ENCODE measurements around the gene ASPM.
"Not testable (repeated sequence)": the region's sequence is repeated elsewhere in the genome, so short reads cannot be mapped to it uniquely, and the experiment has no call there.

The ASPM gene

DNA sequence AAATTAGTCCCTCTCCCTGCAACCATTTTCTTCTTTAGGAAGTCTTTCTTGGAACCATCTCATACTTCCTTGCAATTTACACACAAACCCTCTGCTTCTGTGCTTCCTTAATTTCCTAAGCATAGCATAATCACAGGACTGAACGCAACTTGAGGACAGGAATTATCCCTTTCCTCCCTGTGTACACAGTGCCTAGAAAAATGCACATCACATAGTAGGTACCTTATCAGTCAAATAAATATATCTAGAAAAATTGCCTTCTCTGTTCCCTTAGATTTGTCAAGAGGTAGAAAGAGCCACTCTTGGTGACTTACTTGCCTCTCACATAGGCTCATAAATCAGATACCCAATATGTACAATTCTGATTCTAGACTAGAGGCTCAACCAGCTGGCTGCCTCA is 4.9 kb downstream of the ASPM start:
- DNase-seq = no peak

DNA sequence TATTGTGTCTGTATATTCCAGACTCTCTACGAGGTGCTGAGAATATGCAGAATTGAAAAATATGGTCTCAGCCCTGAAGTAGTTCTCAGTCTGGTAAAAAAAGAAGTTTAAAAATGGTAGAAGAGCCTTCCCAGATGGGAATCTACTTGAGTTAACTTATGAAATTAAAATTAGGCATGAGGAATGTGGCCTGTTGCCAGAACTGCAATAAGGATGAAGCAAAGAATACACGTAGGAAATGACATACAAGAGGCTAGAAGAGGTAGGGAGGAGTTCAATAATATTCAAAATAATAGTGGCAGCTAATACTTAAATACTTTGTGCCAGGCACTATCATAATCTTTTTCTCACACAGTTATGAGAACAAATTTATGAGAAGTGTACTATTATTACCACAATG is 6.3 kb downstream of the ASPM start:
- DNase-seq = no peak

DNA sequence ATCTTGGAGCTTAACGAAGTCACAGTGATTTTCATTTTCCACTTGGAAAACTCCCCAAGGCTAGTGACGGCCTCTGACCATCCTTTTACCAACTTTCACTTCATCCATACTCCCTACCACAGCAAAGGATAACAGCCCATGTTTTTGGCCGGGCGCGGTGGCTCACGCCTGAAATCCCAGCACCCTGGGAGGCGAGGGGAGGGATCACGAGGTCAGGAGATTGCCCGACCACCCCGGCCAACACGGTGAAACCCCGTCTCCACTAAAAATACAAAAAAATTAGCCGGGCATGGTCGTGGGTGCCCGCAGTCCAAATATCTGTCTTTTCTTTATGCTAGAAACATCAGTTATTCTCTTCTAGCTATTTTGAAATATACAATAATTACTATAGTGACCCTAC is 7.3 kb downstream of the ASPM start:
- DNase-seq = no peak

DNA sequence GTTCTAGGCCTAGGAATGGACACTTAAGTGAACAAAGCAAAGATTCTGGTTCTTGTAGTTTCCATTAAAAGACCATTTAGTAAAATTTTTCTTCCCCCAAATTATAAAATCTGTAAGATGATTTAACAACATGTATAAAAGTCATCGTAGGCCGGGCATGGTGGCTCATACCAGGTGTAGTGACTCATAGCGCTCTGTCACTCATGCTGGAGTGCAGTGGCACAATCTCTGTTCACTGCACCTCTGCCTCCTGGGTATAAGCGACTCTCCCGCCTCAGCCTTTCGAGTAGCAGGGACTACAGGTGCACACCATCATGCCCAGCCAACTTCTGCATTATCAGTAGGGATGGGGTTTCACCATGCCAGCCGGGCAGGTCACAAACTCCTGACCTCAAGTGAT is 9.1 kb downstream of the ASPM start:
- no peak for DNase-seq

DNA sequence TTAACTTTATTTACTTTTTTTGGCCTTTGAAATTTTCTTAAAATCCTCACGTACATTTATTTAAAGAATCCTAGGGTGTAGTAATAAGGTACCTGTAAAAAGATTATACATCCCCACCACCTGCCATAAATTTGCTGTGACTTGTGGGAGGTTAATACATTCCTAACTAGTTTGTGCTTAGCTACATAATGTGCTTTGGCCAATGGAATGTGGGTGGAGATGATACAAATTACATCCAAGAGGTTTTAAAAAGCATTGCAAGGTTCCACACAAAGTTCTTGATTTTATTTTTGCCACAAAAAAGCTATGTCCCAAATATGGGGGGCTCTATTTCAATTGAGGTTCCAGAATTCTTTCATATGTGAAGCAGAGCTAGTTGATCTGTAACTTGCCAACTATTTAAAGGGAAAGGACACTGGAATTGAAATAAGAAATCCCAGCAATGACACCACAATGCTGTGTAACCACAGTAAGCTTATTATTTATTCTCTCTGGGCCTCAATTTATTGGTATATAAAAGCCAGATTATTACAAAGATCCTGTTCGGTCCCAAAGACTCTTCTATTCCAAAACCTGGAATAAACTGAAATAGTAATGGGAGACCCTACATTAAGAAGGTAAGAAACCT is 15.7 kb downstream of the ASPM start:
- no peak for DNase-seq

DNA sequence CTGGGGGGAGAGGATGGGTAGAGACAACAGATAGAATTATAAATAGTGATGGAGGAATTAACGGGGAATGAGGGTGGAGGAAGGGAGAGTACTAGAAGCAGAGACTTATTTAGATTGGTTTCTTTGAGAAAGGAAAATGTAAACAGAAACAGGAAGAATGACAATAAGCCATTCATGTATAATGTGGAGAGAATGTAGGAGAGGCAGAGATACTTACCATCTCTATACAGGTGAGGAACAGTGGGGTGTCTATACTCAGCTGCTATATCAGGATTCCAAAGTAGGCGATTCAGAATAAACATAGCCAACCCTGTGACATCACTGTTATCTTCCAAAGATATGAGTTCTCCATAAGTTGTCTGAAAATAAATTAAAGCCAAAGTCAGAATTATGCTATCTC is 16.8 kb downstream of the ASPM start:
- no peak for DNase-seq

DNA sequence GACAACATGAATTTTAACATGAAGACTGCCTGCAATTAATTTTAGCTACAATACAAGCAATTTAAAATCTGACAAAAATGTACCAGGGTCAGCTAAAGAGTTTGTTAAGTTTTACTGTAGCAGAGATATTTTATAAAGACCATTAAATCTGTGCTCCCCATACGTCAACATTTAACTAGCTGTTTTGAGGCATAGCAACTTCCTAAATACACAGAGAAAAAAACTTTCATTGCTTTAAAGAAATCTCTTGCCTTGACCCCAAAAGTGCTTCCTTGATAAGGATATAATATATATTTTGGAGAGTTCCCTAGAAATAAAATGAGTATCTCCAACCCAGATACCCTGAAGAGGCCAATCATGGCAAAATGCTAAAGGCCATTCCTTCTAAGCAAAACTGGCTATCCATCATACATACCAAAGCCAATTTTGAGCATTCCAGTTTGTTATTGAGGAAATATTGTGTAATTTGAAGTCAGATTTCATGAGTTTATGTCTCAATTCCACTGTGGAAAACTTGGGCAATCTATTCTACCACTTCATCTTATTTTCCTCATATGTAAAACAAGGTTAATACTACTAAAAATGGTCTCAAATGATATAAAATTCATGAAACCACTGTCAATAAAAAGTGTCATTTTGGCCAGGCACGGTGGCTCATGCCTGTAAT is 19.1 kb downstream of the ASPM start:
- DNase-seq = no peak

DNA sequence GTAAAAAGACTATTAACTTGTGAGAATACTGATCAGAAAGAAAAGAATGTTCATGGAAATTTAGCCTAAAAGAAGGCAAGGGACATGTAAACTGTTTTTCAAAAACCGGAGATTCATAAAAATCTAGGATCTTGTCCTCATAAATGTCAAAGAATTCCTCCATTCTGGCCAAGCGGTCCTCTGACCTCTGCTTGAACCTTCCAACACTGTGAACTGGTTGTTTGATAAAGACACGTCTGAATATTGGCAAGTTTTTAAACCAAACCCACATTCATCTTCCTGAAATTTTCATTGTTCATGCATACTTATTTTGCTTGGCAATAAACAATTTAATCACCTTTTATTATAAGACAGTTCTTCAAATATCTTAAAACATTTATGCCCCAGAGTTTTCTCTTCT is 19.8 kb downstream of the ASPM start:
- no peak for DNase-seq

DNA sequence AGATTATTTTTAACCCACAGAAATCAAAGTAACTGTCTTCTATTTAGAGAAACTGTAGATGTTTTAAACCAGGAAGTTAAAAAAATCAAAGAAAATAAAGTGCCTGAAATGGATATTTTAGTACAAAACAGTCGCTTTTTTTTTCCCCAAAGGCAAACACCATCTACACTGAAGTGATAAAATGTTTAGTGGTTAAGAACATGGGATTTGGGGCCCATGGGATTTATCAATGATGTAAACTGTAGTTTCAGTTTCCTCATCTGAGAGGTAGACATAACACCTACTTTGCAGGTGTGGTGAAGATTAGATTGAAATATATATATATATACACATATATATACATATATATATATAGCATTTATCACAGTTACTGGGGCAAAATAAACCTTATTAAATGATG is 22.1 kb downstream of the ASPM start:
- no peak for DNase-seq

DNA sequence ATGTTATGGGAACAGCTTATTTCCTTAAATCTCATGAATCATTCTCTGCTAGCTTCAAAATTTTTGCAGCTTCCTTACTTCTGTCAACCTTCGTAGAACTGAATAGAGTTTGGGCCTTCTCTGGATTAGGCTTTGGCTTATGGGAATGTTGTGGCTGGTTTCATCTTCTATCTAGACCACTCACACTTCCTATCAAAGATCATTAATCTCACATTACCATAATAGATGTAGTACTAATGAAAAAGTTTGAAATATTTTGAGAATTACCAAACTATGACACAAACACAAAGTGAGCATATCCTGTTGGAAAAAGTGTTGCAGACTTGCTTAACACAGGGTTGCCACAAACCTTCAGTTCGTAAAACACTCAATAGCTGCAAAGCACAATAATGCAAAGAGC is 30.3 kb downstream of the ASPM start:
- no peak for DNase-seq

DNA sequence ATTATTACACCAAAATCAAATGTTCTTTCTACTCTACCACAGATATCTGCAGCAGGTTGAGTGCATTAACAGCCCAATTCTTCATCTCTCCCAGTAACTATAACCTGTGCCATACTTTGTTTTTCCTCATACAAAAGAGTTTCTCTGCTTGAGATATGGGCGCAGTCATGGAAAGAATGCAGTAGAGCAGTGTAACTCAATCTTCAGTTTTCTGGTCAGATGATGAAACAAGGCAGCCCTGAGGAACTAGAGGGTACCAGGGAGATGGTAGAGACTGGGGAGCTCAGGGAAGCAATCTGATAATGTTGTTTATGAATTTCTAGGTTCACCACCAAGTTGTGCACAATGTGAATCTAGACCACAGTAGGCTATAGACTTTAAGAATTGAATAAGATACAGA is 39.6 kb downstream of the ASPM start:
- no peak for DNase-seq

DNA sequence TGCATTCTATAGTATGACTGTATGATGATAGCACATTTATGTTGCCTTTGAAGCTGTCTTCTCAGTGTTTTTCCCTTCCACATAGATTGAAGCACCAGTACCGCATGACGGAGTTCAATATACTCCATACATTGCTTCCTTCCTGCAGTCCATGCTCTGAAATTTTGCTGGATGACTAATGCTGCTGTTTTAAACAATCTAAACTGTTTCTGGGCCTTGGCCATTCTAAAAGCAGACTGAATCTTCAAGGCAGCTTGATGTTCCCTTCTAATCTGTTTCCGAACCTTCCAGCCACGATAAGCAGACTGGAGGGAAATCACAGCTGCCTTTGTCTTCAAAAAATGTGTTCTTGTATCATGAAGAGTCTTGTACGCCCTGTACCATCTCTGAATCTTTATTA is 43.2 kb downstream of the ASPM start:
- DNase-seq = no peak

DNA sequence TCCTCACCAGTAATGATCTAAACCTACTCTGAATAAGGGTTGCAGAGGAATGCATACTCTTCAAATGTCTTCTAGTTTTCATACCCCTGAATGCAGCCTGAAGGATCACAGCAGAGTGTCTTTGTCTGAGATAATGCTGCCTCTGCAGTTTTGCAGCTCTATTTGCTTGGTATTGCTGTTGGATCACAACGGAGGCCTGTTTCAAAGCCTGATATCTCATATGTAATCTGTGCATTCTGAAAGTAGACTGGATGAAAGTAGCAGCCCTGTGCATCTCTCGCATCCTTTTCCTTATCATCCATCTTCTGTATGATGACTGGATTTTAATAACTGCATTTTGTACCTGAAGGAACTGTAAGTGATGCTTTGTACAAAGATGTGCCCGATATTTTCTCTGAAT is 44.5 kb downstream of the ASPM start:
- DNase-seq = no peak

DNA sequence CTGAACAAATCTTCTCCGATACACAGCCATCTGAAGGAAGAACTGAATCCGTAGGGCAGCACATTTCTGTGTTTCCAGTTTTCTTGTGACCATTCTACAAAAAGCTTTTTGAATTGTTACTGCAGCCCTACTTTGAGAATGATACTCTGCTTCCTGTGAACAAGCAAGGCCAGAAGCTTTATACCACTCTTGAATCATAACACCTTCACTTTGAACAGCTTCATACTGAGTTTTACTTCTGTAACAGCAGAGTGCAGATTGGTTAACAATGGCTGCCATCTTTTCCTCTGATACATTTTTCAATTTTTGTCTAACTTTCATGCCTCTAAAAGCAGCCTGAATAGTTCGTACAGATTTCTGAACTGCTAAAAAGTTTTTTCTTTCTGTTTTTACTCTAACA is 45.8 kb downstream of the ASPM start:
- no peak for DNase-seq

DNA sequence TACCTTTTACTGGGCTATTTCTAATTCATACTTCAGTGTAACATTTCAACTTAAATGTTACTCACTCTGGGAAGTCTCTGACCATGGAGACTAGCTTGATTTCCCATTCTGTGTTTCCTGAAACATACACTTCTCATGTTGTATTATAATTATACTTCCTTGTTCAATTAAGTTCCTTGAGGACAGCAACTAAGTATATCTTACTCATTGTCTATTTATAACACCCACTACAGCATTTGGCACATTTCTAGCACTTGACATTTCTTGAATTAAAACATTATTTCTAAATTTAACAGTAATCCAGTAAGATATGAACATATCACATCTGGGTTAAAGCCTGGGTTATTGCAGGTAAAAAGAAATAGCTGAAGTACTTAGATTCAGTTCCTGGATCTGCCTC is 47.0 kb downstream of the ASPM start:
- DNase-seq = no peak

DNA sequence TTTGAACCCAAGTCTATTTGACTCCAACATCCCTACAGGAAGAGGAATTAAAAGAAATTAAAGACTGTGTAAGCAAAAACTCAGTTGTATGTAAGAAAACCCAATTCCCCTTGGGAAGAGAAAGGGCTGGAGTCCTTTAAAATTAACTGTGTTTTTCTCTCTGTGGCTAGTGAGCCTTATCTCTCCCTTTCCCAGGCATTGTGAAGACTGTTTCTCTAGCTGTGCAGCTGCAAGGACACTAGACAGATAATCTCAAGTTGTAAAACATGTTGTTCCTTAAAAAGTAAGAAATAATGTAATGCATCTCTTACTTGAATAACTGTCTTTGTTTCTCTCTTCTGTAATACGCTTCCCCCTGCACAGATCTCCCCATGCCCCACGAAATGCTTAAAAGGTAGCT is 49.5 kb downstream of the ASPM start:
- not testable (repeated sequence) for DNase-seq

DNA sequence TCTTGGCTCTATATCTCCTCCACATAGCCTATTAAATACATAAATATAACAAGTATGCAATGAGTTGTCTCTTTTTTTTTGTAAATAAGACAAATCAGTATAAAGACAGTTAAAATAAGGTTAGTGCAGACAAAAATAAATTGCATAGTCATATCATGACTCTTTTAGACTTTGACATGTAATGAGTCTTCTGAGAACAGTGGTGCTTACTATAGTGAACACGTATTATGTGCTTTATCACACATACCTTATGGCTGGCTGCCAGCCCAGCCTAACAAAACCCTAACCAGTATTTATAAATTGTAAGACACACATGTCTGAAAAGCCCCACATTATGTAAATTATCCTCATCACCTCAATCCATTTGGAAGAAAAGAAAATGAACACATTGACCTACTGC is 50.3 kb downstream of the ASPM start:
- DNase-seq = no peak

DNA sequence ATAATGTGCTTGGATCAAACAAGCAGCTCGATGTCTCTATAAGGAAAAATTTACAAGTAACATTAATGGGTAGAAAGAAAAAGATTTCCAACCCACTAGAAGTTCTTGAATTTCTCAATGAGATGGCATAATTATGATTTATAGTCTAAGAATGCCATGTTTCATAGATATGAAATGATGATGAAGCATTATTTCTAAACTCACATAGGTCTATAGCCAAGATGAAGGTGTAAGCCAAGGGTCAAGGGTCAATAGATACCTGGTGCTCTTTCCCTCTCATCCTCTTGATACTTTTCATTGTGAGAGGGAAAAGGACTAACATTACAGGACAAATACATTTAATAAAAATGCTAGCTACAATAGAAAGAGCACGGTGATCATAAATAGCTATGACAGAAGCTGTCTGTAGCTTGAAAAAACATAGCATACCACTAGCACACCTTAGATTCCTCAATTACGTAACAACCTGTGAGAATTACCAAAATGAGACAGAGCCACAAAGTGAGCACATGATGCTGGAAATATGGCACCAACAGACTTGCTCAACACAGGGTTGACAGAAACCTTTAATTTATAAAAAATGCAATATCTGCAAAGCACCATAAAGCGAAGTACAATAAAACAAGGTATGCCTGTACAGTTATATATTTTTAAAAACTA is 53.1 kb downstream of the ASPM start:
- no peak for DNase-seq

DNA sequence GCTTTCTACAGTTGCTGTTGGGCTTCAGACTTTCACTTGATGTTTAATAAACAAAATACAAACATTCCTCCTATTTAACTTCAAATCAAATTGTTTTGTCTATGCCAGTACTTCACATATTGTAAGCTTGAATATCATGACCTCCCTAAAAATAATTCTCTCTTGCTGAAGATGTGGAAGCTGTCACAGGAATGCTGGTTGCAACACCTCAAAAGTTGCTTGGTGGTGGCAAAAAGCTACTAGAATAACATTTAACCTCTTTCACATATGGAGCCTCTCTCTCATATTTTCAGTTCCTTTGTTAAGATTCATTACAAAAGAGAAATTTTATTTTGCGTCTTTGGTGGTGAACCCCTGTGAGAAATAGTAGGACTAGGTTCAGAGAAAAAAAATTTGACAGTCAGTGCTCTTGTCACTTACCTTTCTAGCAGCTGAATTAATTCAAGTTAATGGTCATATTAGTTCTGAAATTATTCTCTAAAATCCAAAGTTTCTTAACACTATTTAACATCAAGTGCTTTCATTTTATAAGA is 53.9 kb downstream of the ASPM start:
- no peak for DNase-seq

DNA sequence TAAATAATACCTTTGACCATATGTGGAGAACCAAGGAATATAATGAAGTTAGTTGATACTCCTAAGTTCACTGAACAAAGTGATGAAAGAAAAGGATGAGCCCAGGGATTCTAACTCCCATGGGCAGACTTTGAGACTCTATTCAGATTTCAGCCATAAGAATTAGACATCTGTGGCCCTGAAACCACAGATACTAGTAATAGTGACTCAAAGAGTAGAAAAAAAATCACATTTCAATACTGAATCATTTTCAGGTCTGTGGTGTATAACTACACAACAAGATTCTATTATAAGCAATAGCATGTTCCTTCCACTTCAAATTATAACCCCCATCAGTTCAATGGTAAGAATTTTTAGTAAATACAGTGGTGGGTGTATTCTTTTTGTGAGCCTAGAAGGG is 63.0 kb downstream of the ASPM start:
- no peak for DNase-seq

DNA sequence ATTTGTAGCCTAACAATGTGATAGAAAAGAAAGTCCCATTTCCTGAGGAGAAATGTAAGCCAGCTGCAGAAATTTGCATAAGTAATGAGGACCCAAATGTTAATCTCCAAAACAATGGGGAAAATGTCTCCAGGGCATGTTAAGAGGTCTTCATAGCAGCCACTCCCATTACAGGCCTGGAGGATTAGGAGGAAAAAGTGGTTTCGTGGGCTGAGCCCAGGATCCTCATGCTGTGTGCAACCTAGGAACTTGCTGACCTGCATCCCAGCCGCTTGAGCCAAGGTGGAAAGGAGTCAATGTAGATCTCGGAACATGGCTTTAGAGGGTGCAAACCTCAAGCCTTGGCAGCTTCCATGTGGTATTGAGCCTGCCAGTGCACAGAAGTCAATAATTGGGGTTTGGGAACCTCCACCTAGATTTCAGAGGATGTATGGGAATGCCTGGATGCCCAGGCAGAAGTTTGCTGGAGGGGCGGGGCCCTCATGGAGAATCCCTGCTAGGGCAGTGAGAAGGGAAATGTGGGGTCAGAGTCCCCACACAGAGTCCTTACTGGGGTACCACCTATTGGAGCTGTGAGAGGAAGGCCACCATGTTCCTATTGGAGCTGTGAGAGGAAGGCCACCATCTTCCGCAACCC is 65.2 kb downstream of the ASPM start:
- no peak for DNase-seq

DNA sequence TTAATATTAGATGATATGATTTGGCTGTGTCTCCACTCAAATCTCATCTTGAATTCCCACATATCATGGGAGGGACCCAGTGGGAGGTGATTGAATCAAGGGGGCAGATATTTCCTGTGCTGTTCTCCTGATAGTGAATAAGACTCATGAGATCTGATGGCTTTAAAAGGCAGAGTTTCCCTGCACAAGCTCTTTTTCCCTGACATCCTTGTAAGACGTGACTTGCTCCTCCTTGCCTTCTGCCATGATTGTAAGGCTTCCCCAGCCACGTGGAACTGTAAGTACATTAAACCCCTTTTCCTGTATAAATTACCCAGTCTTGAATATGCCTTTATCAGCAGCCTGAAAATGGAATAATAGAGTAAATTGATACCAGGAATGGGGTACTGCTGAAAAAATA is 66.1 kb downstream of the ASPM start:
- DNase-seq = no peak

DNA sequence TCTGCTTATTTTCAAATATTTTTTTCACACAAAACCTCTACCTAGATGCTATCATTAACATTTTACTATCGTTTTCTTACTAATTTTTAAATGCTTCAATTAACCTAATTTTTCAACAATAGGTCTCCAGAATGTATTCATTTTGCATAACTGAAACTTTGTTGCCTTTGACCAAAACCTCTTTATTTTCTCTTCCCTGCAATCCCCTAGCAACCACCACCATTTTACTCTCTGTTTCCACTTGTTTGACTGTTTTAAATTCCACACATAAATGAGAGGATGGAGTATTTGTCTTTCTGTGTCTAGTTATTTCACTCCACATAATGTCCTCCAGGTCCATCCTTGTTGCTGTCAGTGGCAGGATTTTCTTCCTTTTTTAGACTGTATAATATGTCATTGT is 69.9 kb downstream of the ASPM start:
- DNase-seq = no peak

DNA sequence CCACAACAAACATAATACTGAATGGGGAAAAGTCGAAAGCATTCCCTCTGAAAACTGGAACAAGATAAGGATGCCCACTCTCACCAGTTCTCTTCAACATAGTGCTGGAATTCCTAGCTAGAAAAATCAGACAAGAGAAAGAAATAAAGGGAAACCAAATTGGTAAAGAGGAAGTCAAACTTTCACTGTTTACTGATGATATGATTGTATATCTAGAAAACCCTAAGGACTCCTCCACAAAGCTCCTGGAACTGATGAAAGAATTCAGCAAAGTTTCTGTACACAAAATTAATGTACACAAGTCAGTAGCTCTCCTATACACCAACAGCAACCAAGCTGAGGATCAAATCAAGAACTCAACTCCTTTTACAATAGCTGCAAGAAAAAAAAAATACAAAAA is 72.5 kb downstream of the ASPM start:
- no peak for DNase-seq
